ENCODE data around the gene NAGA.

DNA sequence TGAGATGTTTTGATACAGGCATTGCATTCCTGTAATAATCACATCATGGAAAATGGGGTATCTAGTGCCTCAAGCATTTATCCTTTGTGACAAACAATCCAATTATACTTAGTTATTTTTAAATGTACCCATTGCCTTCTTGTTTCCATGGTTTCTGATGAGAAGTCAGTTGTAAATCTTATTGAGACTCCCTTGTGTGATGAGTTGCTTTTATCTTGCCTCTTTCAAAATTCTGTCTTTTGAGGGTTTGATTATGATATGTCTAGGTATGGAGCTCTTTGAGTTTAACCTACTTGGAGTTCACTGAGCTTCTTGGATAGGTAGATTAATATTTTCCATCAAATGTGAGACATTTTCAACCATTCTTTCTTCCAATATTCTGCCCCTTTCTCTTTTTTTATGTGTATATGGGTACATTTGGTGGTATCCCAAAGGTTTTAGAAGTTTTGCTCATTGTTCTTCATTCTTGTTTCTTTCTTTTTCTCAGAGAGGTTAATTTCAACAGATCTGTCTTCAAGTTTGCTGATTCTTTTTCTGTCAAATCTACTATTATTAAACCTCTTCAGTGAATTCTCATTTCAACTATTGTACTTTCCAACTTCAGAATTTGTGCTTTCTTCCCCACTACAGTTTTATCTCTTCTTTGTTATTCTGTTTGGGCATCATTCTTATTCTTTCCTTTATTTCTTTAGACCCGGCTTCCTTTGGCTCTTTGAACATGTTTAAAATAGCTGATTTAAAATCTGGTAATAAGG is 13.7 kb downstream of the NAGA start:
- TF ChIP-seq, protein P1, sequence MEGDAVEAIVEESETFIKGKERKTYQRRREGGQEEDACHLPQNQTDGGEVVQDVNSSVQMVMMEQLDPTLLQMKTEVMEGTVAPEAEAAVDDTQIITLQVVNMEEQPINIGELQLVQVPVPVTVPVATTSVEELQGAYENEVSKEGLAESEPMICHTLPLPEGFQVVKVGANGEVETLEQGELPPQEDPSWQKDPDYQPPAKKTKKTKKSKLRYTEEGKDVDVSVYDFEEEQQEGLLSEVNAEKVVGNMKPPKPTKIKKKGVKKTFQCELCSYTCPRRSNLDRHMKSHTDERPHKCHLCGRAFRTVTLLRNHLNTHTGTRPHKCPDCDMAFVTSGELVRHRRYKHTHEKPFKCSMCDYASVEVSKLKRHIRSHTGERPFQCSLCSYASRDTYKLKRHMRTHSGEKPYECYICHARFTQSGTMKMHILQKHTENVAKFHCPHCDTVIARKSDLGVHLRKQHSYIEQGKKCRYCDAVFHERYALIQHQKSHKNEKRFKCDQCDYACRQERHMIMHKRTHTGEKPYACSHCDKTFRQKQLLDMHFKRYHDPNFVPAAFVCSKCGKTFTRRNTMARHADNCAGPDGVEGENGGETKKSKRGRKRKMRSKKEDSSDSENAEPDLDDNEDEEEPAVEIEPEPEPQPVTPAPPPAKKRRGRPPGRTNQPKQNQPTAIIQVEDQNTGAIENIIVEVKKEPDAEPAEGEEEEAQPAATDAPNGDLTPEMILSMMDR (IDR thresholded peaks at IDR 0.05; ENCODE audit: low read depth, low read length) = no peak
- no peak for TF ChIP-seq EZH2phosphoT487 (IDR thresholded peaks at IDR 0.05; ENCODE audit: low read depth)

All from OCI-LY3 (cell line).